Upper lobe of right lung (tissue), 1 donor: Measurements from ENCODE around the gene TMEM187. TPM values are rescaled to one million over a fixed set of nuclear protein-coding genes. Genes with fewer than 3 reads are reported as not detected.

Experiments
- ATAC-seq: fragments of 200-7000 bp; cut with Tn5 transposase; one replicate; pipeline ENCODE4 v1.9.1; 2020; ENCODE audit warnings: mild to moderate bottlenecking, moderate library complexity
- DNase-seq: peaks from one replicate; pipeline ENCODE4 v3.0.0-alpha.2; 2020
- H3K27ac ChIP-seq: fragments of 200-600 bp; one replicate; pipeline ENCODE4 v1.8.0; 2022
- H3K27me3 ChIP-seq: fragments of 200-600 bp; one replicate; pipeline ENCODE4 v1.8.0; 2022; ENCODE audit warnings: mild to moderate bottlenecking
- H3K36me3 ChIP-seq: fragments of 200-600 bp; one replicate; pipeline ENCODE4 v1.8.0; 2022
- H3K4me1 ChIP-seq: fragments of 200-600 bp; one replicate; pipeline ENCODE4 v1.8.0; 2022
- H3K4me3 ChIP-seq: fragments of 200-600 bp; one replicate; pipeline ENCODE4 v1.8.0; 2022; ENCODE audit warnings: mild to moderate bottlenecking
- H3K9me3 ChIP-seq: fragments of 200-600 bp; one replicate; pipeline ENCODE4 v1.8.0; 2022
- intact Hi-C: fragments of 100-400 bp; cut with DNase I; formaldehyde crosslinking; loops from one replicate; pipeline ENCODE4 v1.11.0; 2022
- total RNA-seq: library from RNA; stranded (reverse); fragmentation: NEBNext Ultra II Directional; extraction: Animal tissue kit (Norgen Biotek cat#: 25700); gene quantifications from one replicate; pipeline ENCODE4 v1.2.1, GENCODE V29; 2021
- TF ChIP-seq, protein P1 (sequence below): fragments of 200-600 bp; IDR thresholded peaks from one replicate; pipeline ENCODE4 v1.8.0; 2022; ENCODE audit warnings: antibody characterized with exemption
- donor health status: DM: no; HTN: yes; CAD: no; lungs with severe emphysema.

TMEM187 gene
- total RNA-seq, 1 donor from 2014 or later = 9.0 TPM

DNA sequence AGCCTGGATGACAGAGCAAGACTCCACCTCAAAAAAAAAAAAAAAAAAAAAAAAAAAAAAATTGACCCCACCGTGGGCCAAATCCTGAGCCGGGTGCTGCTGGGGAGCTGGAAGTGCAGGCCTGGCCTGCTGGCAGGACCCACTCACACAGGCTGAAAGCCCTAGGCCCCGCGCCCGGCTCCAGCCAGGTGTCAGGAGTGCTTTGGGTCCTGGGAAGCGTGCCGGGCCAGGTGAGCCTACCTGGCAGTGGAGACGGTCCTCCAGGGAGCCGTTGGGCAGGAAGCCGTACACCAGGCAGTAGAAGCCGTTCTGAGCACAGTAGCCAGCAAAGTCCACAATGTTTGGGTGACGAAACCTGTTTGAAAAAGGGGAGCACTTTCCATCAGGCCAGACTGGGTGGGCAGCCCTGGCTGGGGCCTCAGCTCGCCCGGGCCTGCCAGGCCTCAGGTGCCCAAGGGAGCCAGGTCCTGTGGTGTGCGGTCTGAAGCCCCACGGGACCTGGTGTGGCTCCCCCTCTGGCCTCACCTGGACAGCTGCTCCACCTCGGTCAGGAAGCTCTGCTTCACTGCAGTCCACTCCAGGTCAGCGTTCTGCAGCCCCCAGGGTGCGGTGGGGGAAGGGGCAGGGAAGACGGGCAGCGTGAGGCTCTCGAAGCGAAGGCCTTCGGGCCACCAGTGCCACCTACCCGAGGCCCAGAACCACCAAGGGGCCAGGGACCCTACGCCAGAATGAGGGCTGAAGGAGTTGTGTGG is 45.4 kb downstream of the TMEM187 start:
- no peaks in the 10 kb centered on the region for H3K4me1 ChIP-seq

DNA sequence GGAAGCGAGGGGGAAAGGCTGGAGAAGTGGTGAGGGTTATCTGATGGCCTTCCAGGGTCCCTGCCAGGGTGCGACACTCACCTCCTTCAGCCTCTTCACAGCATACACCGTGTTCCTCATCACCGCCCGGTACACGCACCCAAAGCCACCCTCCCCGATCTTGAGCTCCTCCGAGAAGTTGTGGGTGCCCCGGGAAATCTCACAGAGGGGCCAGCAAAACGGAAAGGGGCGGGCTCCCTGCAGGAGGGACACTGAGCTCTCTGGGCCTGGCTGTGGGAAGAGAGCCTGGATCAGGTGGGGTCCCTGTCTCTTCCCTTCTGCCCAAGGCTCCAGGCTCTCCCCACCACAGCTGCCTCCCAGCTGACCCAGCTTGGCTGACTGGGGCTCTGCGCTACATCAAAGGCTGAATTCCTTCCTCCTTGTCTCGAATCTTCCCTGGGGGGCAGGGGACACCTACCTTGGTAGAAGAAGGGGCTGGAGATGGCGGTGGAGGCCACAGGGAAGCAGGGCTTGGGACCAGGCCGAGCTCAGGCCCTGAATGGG is 46.0 kb downstream of the TMEM187 start:
- intact Hi-C loops = no loop called here
- no peaks in the 10 kb centered on the region for H3K27me3 ChIP-seq

More for the DNA sequence above, 45.4 kb downstream of the TMEM187 start:
- ATAC-seq (no peak), DNase-seq (no peak)
- TF ChIP-seq, protein P1, sequence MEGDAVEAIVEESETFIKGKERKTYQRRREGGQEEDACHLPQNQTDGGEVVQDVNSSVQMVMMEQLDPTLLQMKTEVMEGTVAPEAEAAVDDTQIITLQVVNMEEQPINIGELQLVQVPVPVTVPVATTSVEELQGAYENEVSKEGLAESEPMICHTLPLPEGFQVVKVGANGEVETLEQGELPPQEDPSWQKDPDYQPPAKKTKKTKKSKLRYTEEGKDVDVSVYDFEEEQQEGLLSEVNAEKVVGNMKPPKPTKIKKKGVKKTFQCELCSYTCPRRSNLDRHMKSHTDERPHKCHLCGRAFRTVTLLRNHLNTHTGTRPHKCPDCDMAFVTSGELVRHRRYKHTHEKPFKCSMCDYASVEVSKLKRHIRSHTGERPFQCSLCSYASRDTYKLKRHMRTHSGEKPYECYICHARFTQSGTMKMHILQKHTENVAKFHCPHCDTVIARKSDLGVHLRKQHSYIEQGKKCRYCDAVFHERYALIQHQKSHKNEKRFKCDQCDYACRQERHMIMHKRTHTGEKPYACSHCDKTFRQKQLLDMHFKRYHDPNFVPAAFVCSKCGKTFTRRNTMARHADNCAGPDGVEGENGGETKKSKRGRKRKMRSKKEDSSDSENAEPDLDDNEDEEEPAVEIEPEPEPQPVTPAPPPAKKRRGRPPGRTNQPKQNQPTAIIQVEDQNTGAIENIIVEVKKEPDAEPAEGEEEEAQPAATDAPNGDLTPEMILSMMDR = no peak
- Histone ChIP-seq H3K27me3 (no peaks in the 10 kb centered on the region), H3K4me3 (peak overlapping the region; percentile 57), H3K36me3 (peaks cover 10% of the 10 kb centered on the region), H3K9me3 (no peaks in the 10 kb centered on the region), H3K27ac (no peak overlapping the region)
- intact Hi-C loops = no loop called here

DNA sequence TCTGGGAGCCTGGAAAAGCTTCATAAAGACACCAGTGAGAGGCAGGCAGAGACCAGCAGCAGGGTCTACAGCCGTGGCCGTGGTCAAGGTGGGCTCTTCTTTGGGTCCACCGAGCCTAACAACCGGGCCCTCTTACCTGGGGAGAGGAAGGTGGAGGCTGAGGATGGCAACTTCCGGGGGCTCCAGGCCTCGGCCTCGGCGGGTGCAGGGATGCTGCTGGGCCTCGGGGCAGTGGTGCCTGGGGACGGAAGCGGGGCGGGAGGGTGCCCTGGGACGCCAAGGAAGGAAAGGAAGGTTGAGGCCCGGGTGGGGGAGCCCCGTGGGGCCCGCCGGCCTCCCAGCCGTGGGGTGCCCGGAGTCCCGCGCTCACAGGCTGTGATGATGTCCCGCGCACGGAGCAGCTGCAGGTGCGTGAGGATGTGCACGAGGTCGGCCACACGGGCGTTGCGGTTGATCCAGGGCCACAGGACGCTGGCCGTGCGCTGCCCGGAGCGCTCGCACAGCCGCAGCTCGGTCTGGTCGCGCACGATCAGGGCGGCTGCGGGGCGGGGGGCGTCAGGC is 46.6 kb downstream of the TMEM187 start:
- Histone ChIP-seq H3K27ac (peak overlapping the region; percentile 81), H3K36me3 (peaks cover 10% of the 10 kb centered on the region), H3K9me3 (no peaks in the 10 kb centered on the region), H3K27me3 (no peaks in the 10 kb centered on the region), H3K4me3 (peak overlapping the region; percentile 57), H3K4me1 (no peaks in the 10 kb centered on the region)
- DNase-seq = peak; percentile 66
- intact Hi-C loops = no loop called here
- TF ChIP-seq, protein P1 = no peak
- ATAC-seq = no peak

More for the DNA sequence above, 46.0 kb downstream of the TMEM187 start:
- Histone ChIP-seq H3K4me1 (no peaks in the 10 kb centered on the region), H3K9me3 (no peaks in the 10 kb centered on the region), H3K36me3 (peaks cover 10% of the 10 kb centered on the region), H3K4me3 (peak overlapping the region; percentile 57), H3K27ac (peak overlapping the region; percentile 81)
- ATAC-seq = no peak
- TF ChIP-seq, protein P1 = no peak
- DNase-seq = no peak

DNA sequence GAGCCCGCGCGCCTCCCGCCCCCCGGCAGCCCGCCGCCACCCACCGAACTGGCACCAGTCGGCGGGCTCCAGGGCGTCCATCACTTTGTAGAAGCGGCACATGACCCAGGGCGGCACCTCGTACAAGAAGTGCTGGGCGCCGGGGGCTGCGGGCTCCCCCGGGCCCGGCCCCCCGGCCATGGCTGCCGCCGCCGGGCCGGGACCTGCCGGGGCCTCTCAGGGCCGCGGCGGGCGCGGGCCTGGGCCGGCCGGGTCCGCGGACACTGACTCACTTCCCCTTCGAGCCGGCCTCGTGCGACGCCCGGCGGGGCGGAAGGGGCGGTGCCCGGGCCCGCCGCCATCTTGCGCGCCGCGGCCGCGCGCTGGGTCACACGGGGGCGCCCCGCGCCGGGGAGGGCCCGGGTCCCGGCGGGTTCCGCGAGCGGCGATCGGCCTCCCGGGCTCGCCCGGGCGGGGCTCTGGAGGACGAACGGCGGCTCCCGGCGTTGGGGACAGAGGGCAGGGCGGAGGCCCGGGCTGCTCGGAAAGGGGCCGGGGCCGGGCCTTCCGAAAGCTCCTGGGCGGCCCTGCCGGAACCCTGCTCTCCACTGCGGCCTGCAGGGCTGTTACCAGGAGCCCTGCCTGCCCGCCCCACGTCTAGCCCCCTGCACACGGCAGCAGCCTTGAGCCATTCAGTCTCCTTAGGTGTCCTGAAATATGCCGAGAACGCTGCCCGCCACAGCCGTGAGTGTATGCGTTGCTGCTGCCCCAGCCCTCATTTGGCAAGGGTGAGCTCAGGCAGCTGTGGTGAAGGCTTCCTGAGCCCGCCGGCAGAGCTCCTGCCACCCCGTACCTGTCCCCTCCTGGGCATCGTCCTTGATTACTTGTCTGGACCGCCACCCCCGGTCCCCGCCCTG is 47.3 kb downstream of the TMEM187 start, which contains the start of gene IRAK1:
Gene IRAK1, minus strand, starts transcription at position 270 of the 896 bp plus-strand sequence. Its CDS starts 90 bp downstream, at position 180.
- H3K9me3 ChIP-seq = no peaks in the 10 kb centered on the region
- H3K4me3 ChIP-seq = peak within 1 kb of the TSS; percentile 58
- H3K4me1 ChIP-seq = no peaks in the 10 kb centered on the region
- TF ChIP-seq, protein P1 = no peak
- peak within 1 kb of the TSS; percentile 87 for H3K27ac ChIP-seq
- H3K27me3 ChIP-seq = no peaks in the 10 kb centered on the region
- ATAC-seq (peak; percentile 92), DNase-seq (peak; percentile 85)
- intact Hi-C loops = no loop called here
- peaks cover 10% of the 10 kb centered on the region for H3K36me3 ChIP-seq

DNA sequence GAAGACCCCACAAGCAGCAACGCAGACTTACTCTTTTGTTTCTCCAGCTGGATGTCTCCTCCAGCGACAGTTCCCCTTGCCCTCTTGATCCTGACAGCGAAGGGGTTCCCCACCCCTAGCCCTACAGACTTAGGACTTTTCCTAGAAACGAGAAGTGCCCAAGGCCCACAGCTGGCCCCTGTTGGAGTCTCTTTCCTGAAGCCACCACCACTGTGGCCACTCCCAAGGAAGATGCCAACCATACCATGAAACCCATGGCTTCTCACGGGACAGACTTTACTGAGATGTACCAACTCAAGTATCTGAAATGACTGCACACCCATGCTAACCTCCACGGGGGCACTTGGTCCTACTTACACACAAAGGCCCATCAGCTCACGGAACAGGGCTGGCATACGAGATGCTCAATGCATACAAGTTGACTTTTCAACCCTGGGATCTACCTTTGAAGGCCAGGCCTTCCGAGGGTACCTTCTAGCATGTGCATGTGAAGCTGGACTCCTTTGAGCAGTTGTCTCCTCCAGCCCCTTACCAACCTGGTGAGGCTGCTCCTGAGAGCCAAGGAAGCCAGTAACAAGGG is 48.1 kb downstream of the TMEM187 start:
- Histone ChIP-seq H3K4me1 (no peaks in the 10 kb centered on the region), H3K9me3 (no peaks in the 10 kb centered on the region), H3K27me3 (no peaks in the 10 kb centered on the region), H3K4me3 (peak overlapping the region; percentile 58), H3K36me3 (peaks cover 10% of the 10 kb centered on the region), H3K27ac (peak overlapping the region; percentile 87)
- TF ChIP-seq, protein P1 = no peak
- ATAC-seq (peak; percentile 43), DNase-seq (no peak)
- intact Hi-C loops = no loop called here
